GM19035 (cell line): ENCODE data around the gene GFRA4.

Experiments
- ATAC-seq: cut with Tn5 transposase; IDR thresholded peaks from one replicate; pipeline ENCODE4 v1.9.1; 2021; ENCODE audit not compliant: unreplicated experiment

The GFRA4 gene

GRCh38 chr20:3674995-3675900 is 12.0 kb upstream of the GFRA4 start:
- ATAC-seq, result no peak

- ATAC-seq, result no peak
These were observed 11.2 kb upstream of the GFRA4 start for GRCh38 chr20:3674447-3674846.

DNA sequence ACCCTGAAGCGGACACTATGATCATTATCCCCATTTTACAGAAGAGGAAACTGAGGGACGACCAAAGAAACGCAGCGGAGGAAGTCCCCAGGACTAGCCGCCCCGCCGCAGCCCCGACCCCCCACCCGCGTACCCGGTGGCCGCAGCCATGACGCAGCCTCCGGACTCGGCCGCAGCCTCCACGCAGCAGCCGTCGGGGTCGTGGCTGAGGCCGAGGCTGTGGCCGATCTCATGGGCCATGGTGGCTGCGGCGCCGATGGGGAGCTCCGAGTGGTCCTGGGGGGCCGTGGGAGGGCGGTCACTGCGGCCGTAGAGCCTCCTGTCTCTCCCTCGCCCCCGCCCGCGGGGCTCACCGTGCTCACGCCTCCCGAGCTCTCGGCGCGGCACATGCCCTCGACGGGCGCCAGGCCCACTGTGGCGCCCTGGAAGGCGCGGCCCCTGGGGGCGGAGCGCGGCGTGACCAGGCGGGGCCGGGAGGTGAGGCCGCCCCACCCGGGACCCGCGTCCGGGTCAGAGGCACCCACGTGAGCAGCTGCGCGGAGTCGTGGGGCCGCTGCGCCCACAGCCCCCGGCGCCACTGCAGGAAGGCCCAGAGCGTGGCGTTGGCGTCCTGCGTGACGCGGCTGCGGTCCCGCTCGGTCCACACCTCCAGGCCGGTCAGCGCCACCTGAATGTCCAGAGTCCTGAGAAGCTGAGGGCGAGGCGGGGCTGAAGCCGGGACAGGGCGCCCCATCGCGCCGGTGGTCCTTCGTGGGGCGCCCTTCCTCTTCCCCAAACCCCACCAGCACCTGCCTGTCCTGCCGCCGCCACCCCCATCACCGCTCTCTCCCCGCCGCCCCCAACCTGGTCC is 10.2 kb upstream of the GFRA4 start:
- ATAC-seq, result no peak

- no peak for ATAC-seq
These were observed 9.5 kb upstream of the GFRA4 start for GRCh38 chr20:3672547-3673171.

DNA sequence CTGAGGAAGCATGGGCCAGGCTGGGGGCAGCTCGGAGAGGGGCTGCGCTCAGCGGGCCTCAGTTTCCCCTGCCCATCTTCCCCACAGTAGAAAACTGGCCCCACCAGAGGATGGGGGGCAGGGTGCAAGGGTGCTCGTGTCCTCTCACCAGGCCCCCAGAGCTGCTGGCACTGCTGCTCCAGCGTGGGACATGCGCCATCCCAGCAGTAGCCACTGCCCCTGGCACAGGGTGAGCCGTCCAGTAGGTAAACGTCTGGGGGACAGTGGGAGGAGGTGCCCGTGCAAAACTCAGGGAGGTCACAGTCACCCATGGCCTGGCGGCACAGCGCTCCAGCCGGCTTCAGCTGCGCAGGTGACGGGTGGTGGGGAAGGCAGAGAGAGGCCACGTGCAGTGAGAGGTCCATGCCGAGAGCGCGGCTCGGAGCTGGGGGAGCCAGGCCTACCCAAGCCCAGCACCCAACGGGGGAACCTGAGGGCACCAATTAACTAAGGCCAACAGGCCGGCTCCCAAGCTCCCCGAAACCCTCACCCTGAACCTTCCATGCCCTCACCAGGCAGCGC is 8.9 kb upstream of the GFRA4 start:
- no peak for ATAC-seq

- no peak for ATAC-seq
These were observed 7.7 kb upstream of the GFRA4 start for GRCh38 chr20:3670945-3671344.

- ATAC-seq, result no peak
These were observed 7.3 kb upstream of the GFRA4 start for GRCh38 chr20:3670511-3670910.

DNA sequence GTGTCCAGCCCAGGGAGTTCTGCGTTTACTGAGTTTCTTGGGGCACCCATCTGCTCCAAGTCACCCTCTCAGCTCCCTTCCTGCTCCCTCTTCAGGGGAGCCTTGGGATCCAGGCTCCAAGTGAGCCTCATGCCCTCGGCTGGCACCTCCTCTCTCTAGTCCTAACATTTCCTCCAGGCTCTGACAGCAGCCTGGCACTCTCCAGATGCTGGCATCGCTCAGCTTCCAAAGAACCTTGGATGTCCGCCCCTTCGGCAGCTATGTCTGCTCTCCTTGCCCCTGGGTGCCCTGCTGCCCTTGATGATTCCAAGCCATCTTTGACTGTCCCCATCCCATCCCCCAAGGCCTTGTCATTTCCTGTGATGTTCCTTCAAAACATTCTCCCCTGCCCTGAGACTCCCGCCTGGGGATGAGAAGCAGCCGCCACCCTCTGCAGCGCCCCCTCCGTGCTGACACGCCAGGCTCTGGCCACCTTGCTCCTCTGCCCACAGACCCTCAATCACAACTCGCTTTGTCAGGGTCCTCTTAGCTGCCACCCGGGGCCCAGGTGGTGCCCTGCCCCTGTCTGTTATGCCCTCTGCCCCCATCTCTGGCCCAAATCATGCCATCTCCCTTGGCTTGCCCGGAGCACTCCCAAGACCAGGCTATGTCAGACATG is 6.6 kb upstream of the GFRA4 start:
- ATAC-seq, result no peak

- ATAC-seq, result no peak
These were observed 4.3 kb upstream of the GFRA4 start for GRCh38 chr20:3667434-3668037.

GRCh38 chr20:3663858-3664257 is 659 bp upstream of the GFRA4 start:
- no peak for ATAC-seq

GRCh38 chr20:3661814-3662665 is 1.2 kb downstream of the GFRA4 start:
- no peak for ATAC-seq

- ATAC-seq, result no peak
These were observed 2.0 kb downstream of the GFRA4 start for GRCh38 chr20:3661060-3661813.

- ATAC-seq, result no peak
These were observed 2.7 kb downstream of the GFRA4 start for GRCh38 chr20:3660262-3661059.

DNA sequence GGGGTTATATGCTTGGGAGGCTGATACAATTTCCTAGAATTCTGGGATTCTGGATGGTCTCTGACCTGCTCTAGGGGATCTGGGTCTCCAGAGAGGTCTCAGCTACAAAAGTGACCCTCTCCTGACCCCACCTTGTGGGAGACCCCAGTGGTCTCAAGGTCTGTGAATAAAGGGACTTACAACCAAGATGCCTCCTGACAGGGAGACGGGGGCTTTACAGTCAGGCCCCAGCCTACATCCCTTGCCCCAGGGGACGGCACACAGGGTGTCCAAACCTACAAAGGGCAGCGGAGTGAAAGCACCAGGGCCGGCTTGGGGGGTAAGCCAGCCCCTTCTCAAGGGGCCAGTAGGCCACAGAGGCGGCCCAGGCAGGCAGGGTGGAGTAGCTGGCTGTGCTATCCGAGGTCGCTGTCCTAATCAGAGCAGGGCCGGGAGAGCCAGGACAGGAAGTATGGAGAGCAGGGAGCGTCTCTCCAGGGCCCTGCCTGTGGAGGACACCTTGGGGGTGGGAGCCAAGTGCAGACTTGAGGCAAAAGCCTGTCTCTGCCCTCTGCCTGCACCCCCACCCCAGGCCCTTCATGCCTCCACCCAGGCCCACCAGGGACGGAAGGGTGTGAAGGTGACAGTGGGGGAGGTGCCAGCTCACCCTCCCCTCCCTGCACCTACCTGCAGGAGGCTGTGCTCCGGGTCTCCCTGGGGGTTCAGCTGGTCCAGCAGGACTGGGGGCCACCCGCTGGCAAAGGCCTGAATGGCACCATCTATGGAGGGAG is 3.5 kb downstream of the GFRA4 start:
- no peak for ATAC-seq

DNA sequence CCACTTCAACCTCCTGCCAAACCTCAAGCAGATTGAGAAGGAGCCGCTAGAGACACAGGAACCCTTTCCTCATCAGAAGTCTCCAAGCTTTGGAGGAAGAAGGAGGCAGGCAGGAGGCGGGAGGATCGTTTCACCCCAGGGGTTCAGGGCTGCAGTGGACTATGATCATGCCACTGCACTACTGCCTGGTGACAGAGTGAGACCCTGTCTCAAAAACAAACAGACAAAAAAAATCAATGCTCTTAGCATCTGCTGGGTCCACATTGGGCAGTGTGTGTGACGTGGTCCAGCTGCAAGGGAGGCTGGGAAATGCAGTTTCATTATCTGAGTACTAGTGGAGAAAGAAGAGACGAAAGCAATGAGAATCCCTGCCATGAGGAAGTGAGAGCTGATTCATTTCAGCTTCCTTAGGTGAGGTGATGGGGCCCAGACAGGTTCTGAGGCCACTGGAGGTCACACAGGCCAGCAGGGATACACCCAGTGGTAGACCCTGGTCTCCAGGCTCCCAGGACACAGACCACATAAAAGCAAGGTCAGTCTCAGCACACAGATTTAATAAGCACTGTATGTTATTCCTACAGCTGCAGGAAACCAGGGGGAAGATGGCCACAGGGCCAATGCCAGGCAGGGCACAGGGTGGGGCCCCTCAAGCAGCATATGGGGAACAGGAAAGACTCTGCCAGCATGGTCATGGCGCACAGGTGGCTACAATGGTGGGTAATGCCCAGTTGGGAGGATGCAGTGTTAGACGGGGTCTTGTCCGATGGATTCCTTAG is 4.3 kb downstream of the GFRA4 start:
- peak; percentile 92 for ATAC-seq

- no peak for ATAC-seq
These were observed 5.0 kb downstream of the GFRA4 start for GRCh38 chr20:3658019-3658715.
